Neuronal stem cell (in vitro differentiated cells): ENCODE results near the gene INPP5B.
A peak's percentile ranks its signal among the peaks of the same experiment; 100 is the strongest.

Source experiments
- DNase-seq: peaks from one replicate; pipeline ENCODE4 v3.0.0-alpha.2; 2013; ENCODE audit warnings: low spot score
- H2AFZ ChIP-seq: one replicate; pipeline ENCODE4 v1.6.1; 2013; ENCODE audit warnings: mild to moderate bottlenecking, low read length, inconsistent platforms
- H2AK5ac ChIP-seq: 2 replicates; pipeline ENCODE4 v1.6.1; 2013; ENCODE audit warnings: low read depth, mild to moderate bottlenecking, inconsistent platforms, low read length, moderate library complexity, mixed read lengths
- H2BK120ac ChIP-seq: 2 replicates; pipeline ENCODE4 v1.6.1; 2013; ENCODE audit warnings: low read depth, mild to moderate bottlenecking, inconsistent platforms, low read length, moderate library complexity, mixed read lengths
- H2BK12ac ChIP-seq: one replicate; pipeline ENCODE4 v1.6.1; 2013; ENCODE audit warnings: low read length, inconsistent platforms
- H2BK15ac ChIP-seq: 2 replicates; pipeline ENCODE4 v1.6.1; 2013; ENCODE audit warnings: mild to moderate bottlenecking, low read length, inconsistent platforms, mixed read lengths
- H2BK5ac ChIP-seq: one replicate; pipeline ENCODE4 v1.6.1; 2013; ENCODE audit warnings: inconsistent platforms, mild to moderate bottlenecking, low read length, moderate library complexity
- H3K14ac ChIP-seq: one replicate; pipeline ENCODE4 v1.6.1; 2013; ENCODE audit warnings: low read length, inconsistent platforms
- H3K18ac ChIP-seq: 2 replicates; pipeline ENCODE4 v1.6.1; 2013; ENCODE audit warnings: low read length, inconsistent platforms
- H3K23ac ChIP-seq: 2 replicates; pipeline ENCODE4 v1.6.1; 2013; ENCODE audit warnings: low read depth, mild to moderate bottlenecking, mixed read lengths, low read length, inconsistent platforms; ENCODE audit not compliant: poor library complexity
- H3K27ac ChIP-seq: replicated peaks from 3 replicates; pipeline ENCODE4 v1.5.1; 2013; ENCODE audit warnings: low read length, inconsistent platforms
- H3K27me3 ChIP-seq, 3 experiments: 2 replicates each; pipeline ENCODE4 v1.6.1; 2013; ENCODE audit warnings: low read length in 3 of 3, mild to moderate bottlenecking in 2 of 3, inconsistent platforms in 1 of 3, low read depth in 1 of 3, mixed read lengths in 1 of 3, moderate library complexity in 1 of 3; ENCODE audit not compliant: control insufficient read depth in 3 of 3, insufficient read depth in 3 of 3
- H3K36me3 ChIP-seq, 2 donors: replicated peaks in 1 of 2; 2 replicates each; pipeline ENCODE4 v1.6.1; 2013; ENCODE audit warnings: low read length in 2 of 2; ENCODE audit not compliant: control insufficient read depth in 2 of 2, insufficient read depth in 2 of 2
- H3K4ac ChIP-seq: 2 replicates; pipeline ENCODE4 v1.6.1; 2013; ENCODE audit warnings: inconsistent platforms, mild to moderate bottlenecking, low read length, moderate library complexity
- H3K4me1 ChIP-seq, 2 donors: 1 replicate in 1 of 2; 2 replicates in 1 of 2; pipeline ENCODE4 v1.6.1; 2013; ENCODE audit warnings: low read length in 2 of 2, low read depth in 1 of 2; ENCODE audit not compliant: control insufficient read depth in 2 of 2, insufficient read depth in 1 of 2
- H3K4me2 ChIP-seq: one replicate; pipeline ENCODE4 v1.6.1; 2013; ENCODE audit warnings: mild to moderate bottlenecking, low read length, inconsistent platforms; ENCODE audit not compliant: insufficient read depth, poor library complexity, severe bottlenecking
- H3K4me3 ChIP-seq, 2 donors: 2 replicates each; pipeline ENCODE4 v1.5.1; 2013; ENCODE audit warnings: low read length in 2 of 2, mild to moderate bottlenecking in 2 of 2, inconsistent platforms in 1 of 2, moderate library complexity in 1 of 2
- H3K79me1 ChIP-seq: one replicate; pipeline ENCODE4 v1.6.1; 2013; ENCODE audit warnings: low read depth, mild to moderate bottlenecking, inconsistent platforms, low read length, moderate library complexity
- H3K9ac ChIP-seq: one replicate; pipeline ENCODE4 v1.6.1; 2013; ENCODE audit warnings: mild to moderate bottlenecking, low read depth, low read length, inconsistent platforms; ENCODE audit not compliant: poor library complexity
- H3K9me3 ChIP-seq, 2 donors: replicated peaks in 1 of 2; 2 replicates each; pipeline versions ENCODE3 to v1.6.1; 2013; ENCODE audit warnings: low read length in 2 of 2, mild to moderate bottlenecking in 2 of 2, inconsistent platforms in 1 of 2, low read depth in 1 of 2, mixed read lengths in 1 of 2, moderate library complexity in 1 of 2; ENCODE audit not compliant: control insufficient read depth in 2 of 2, insufficient read depth in 1 of 2
- H4K8ac ChIP-seq: one replicate; pipeline ENCODE4 v1.6.1; 2013; ENCODE audit warnings: low read depth, mild to moderate bottlenecking, inconsistent platforms, low read length, moderate library complexity
- H4K91ac ChIP-seq: one replicate; pipeline ENCODE4 v1.6.1; 2013; ENCODE audit warnings: low read length, low read depth, mild to moderate bottlenecking, inconsistent platforms; ENCODE audit not compliant: poor library complexity
- WGBS, 2 donors: extraction: QIAGEN DNeasy Blood & Tissue Kit; methylation state at CpG; one replicate each; pipeline ENCODE4 v1.1.7; 2013; ENCODE audit warnings: missing lambda C conversion rate in 2 of 2, mixed read lengths in 1 of 2; ENCODE audit not compliant: insufficient read length in 2 of 2, insufficient replicate concordance in 1 of 2; ENCODE audit errors: extremely low coverage in 2 of 2; 5-methylcytosine and 5-hydroxymethylcytosine counted together

The INPP5B gene

GRCh38 chr1:37859507-37860345 lies 87.1 kb downstream of the INPP5B start, which contains the start of gene MTF1:
Gene MTF1, minus strand, starts transcription at chr1:37859592. Its CDS starts 1,934 bp downstream, at chr1:37857658.
- WGBS, 2 donors, result no CpG with 5 or more reads among the region's 61 CpGs
- peak within 1 kb of the TSS; percentile 97 for H4K8ac ChIP-seq
- H4K91ac ChIP-seq, result no peak within 1 kb of the TSS
- no peaks in the 10 kb centered on the region for H3K9me3 ChIP-seq
- H2BK120ac ChIP-seq, result peak within 1 kb of the TSS; percentile 38
- H3K27me3 ChIP-seq, result no peaks in the 10 kb centered on the region
- peak within 1 kb of the TSS; percentile 91 to 96 for H3K4me3 ChIP-seq
- H3K18ac ChIP-seq, result peak within 1 kb of the TSS; percentile 94
- peak within 1 kb of the TSS; percentile 96 for H2AFZ ChIP-seq
- H3K4me2 ChIP-seq, result peak within 1 kb of the TSS; percentile 83
- H3K27ac ChIP-seq, result peak within 1 kb of the TSS; percentile 79
- H3K4me1 ChIP-seq, result peaks cover 3 to 9% of the 10 kb centered on the region in 2 donors
- no peaks in the 10 kb centered on the region for H3K79me1 ChIP-seq
- peak; percentile 96 for DNase-seq
- peaks cover 15 to 45% of the 10 kb centered on the region in 2 donors for H3K36me3 ChIP-seq
- peak within 1 kb of the TSS; percentile 31 for H3K14ac ChIP-seq
- H2BK12ac ChIP-seq, result no peak within 1 kb of the TSS
- peak within 1 kb of the TSS; percentile 16 for H2BK15ac ChIP-seq
- H3K23ac ChIP-seq, result peak within 1 kb of the TSS; percentile 98
- no peak within 1 kb of the TSS for H2AK5ac ChIP-seq
- H3K9ac ChIP-seq, result peak within 1 kb of the TSS; percentile 86
- peak within 1 kb of the TSS; percentile 82 for H2BK5ac ChIP-seq
- H3K4ac ChIP-seq, result no peak within 1 kb of the TSS

- Histone ChIP-seq H4K8ac (peak overlapping the region; percentile 97), H3K79me1 (no peaks in the 10 kb centered on the region), H2AFZ (peak overlapping the region; percentile 96), H3K14ac (peak overlapping the region; percentile 31), H2BK120ac (no peak overlapping the region), H3K27ac (peak overlapping the region; percentile 72), H2BK15ac (peak overlapping the region; percentile 16), H4K91ac (no peak overlapping the region), H3K18ac (peak overlapping the region; percentile 94), H3K36me3 (peaks cover 15 to 44% of the 10 kb centered on the region in 2 donors), H2AK5ac (no peak overlapping the region), H3K4me1 (peaks cover 3 to 9% of the 10 kb centered on the region in 2 donors), H3K4me2 (peak overlapping the region; percentile 83), H2BK12ac (no peak overlapping the region), H2BK5ac (peak overlapping the region; percentile 82), H3K4me3 (peak overlapping the region; percentile 91 to 96), H3K27me3 (no peaks in the 10 kb centered on the region), H3K9me3 (no peaks in the 10 kb centered on the region), H3K9ac (peak overlapping the region; percentile 70), H3K23ac (peak overlapping the region; percentile 98), H3K4ac (no peak overlapping the region)
- DNase-seq, result no peak
- no CpG with 5 or more reads among the region's 21 CpGs for WGBS, 2 donors
Measured at GRCh38 chr1:37858931-37859506, 87.8 kb downstream of the INPP5B start.

- Histone ChIP-seq H3K9me3 (no peaks in the 10 kb centered on the region), H2BK5ac (no peak overlapping the region), H4K8ac (no peak overlapping the region), H2BK120ac (no peak overlapping the region), H3K27me3 (no peaks in the 10 kb centered on the region), H3K9ac (no peak overlapping the region), H2AFZ (no peak overlapping the region), H3K4me2 (no peak overlapping the region), H3K36me3 (peaks cover 9 to 67% of the 10 kb centered on the region in 2 donors), H3K27ac (no peak overlapping the region), H3K14ac (no peak overlapping the region), H4K91ac (no peak overlapping the region), H3K23ac (no peak overlapping the region), H3K4me1 (peaks cover 0 to 5% of the 10 kb centered on the region in 2 donors), H3K79me1 (peaks cover 2% of the 10 kb centered on the region), H2AK5ac (no peak overlapping the region), H2BK12ac (no peak overlapping the region), H3K18ac (no peak overlapping the region), H3K4me3 (no peak overlapping the region), H2BK15ac (no peak overlapping the region), H3K4ac (no peak overlapping the region)
- no CpG with 5 or more reads among the region's 6 CpGs for WGBS, 2 donors
- DNase-seq, result no peak
Measured at GRCh38 chr1:37854406-37854805, 92.4 kb downstream of the INPP5B start.

- H3K9me3 ChIP-seq, result no peaks in the 10 kb centered on the region
- no peak overlapping the region for H2BK120ac ChIP-seq
- no peak overlapping the region for H3K4me2 ChIP-seq
Measured at GRCh38 chr1:37853157-37853556, 93.7 kb downstream of the INPP5B start.

More at GRCh38 chr1:37853157-37853556, 93.7 kb downstream of the INPP5B start:
- no peak overlapping the region for H3K27ac ChIP-seq
- H3K4ac ChIP-seq, result no peak overlapping the region
- no peaks in the 10 kb centered on the region for H3K27me3 ChIP-seq
- H2AFZ ChIP-seq, result no peak overlapping the region
- H2BK15ac ChIP-seq, result no peak overlapping the region
- H2BK12ac ChIP-seq, result no peak overlapping the region
- H4K91ac ChIP-seq, result no peak overlapping the region
- H3K4me1 ChIP-seq, result no peaks in the 10 kb centered on the region
- no peak overlapping the region for H4K8ac ChIP-seq
- H3K18ac ChIP-seq, result no peak overlapping the region
- H3K23ac ChIP-seq, result no peak overlapping the region
- H3K36me3 ChIP-seq, result peaks cover 9 to 75% of the 10 kb centered on the region in 2 donors
- no peak for DNase-seq
- H3K4me3 ChIP-seq, result no peak overlapping the region
- no peak overlapping the region for H3K9ac ChIP-seq
- H3K79me1 ChIP-seq, result peaks cover 2% of the 10 kb centered on the region
- H2AK5ac ChIP-seq, result no peak overlapping the region
- no peak overlapping the region for H3K14ac ChIP-seq
- no peak overlapping the region for H2BK5ac ChIP-seq
